B cell (primary cell): ENCODE data around the gene RADX.

Source experiments
- EZH2 ChIP-seq: IDR thresholded peaks from 2 replicates; pipeline ENCODE4 v1.6.1; 2012; ENCODE audit warnings: borderline replicate concordance, low read depth, mild to moderate bottlenecking, moderate library complexity, low read length; ENCODE audit not compliant: insufficient read depth, poor library complexity, severe bottlenecking
- TF ChIP-seq, protein P1 (sequence below): fragments of 200-600 bp; IDR thresholded peaks from one replicate; pipeline ENCODE4 v1.8.0; 2022; ENCODE audit warnings: antibody characterized with exemption, mild to moderate bottlenecking

DNA sequence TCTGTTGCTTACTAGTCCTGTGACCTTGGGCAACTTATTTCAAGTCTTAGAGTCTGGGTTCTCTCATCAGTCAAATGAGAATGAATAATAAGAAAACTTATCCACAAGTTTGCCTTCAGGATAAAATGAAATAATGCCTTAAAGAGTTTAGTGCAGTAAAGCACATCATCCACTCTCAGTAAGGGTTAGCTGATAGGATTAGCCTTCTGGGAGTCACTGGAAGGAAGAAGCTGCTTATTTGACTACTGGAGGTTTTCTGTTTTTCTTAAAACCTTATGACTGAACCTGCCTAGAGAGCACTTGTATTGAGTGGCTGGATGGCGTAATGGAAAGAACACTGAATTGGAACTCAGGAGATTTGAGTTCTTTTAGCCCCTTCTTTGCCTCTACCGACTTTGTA lies 116.6 kb downstream of the RADX start:
- TF ChIP-seq, protein P1, sequence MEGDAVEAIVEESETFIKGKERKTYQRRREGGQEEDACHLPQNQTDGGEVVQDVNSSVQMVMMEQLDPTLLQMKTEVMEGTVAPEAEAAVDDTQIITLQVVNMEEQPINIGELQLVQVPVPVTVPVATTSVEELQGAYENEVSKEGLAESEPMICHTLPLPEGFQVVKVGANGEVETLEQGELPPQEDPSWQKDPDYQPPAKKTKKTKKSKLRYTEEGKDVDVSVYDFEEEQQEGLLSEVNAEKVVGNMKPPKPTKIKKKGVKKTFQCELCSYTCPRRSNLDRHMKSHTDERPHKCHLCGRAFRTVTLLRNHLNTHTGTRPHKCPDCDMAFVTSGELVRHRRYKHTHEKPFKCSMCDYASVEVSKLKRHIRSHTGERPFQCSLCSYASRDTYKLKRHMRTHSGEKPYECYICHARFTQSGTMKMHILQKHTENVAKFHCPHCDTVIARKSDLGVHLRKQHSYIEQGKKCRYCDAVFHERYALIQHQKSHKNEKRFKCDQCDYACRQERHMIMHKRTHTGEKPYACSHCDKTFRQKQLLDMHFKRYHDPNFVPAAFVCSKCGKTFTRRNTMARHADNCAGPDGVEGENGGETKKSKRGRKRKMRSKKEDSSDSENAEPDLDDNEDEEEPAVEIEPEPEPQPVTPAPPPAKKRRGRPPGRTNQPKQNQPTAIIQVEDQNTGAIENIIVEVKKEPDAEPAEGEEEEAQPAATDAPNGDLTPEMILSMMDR, result no peak
- TF ChIP-seq EZH2, result no peak
